GM20431 (cell line): ENCODE results near the gene DCP1B.

Source experiments
- in situ Hi-C: fragments of 300-500 bp; cut with MseI, MboI; formaldehyde crosslinking; loops from one replicate; pipeline ENCODE4 v1.15.0; 2020; ENCODE audit warnings: low sequenced_read_pairs; ENCODE audit not compliant: unreplicated experiment

DCP1B gene

DNA sequence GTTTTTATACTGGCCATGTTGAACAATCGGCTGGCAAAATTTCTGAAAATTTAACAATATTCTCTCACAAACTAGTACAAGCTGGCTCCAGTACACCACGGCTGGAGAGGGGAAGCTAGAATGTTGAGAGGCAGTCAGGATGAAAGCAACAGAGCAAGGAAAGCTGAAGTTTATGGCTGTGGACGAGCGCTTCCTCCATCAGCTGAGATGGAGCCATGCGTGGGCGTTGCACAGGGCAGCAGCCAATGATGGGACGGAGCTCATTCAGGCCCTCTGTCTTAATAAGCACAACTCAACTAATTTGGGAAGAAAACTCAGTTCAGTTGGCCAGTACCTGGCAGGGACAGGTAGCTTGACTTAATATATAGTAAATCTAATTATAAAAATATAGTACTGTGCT lies 14.1 kb upstream of the DCP1B start:
- in situ Hi-C loops: no loop called here

DNA sequence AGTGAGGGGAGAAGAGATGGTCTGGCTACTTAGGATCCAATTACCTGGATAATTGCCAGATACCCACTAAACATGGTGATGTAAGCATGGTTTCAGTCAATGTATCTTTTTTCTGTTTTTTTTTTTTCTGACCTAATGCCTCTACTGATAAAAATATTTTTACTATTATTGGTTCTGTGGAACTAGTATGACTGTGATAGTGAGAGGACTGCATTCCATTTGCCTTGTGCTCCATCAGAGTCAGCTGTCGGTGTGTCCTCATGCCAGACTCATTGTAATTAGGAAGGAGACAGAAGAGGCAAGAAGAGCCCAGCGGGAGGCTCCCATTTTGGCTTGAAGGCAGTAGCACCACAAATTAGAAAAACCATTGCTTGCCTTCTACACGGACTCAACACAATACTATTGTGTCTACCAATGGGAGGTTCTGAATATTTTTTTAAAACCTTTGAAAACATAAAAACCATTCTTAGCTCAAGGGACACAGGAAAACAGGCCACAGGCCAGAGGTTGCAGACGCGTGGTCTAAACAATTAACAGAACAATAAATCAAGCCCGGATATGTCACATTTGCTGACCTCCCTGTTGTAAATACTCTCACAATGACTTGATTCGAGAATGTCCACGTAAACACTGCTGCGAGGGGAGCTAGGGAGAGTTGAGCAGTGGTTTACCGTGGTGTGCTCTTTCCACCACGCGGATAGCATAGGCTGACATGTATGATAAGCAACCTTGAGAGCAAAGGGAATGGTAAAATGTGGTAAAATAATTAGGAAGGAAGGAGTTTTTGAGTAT lies 13.5 kb upstream of the DCP1B start:
- in situ Hi-C loops: no loop called here

DNA sequence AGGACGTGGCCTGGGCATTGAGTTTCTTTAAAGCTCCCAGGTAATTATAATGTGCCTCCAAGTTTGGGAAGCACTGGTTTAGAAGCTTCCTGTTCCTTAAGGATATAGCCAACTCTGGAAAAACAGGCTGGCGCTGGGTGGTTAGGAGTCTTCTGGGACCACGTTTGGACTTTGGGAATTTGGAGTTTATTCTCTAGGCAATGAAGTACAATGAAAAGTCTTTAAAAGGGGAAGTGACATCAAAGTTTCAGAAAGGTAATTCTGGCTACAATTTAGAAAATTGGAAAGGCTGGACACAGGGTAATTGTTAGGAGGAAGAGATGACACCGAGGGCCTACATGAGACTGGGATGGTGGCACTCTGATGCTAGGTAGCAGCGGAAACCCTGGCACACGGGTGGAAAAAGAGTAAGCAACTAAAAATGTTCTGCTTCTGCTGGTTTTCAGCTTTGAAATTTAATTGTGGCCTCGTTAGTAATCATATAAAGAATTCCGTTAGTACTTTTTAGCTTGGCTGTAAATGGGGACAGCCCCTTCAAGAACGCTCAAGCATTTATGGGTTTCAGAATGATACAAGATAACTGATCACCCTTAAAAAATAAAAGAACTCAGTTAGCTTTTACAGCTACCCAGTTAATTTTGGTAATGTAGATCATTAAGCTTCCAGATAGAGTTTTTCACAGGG lies 12.7 kb upstream of the DCP1B start:
- in situ Hi-C loops: no loop called here

DNA sequence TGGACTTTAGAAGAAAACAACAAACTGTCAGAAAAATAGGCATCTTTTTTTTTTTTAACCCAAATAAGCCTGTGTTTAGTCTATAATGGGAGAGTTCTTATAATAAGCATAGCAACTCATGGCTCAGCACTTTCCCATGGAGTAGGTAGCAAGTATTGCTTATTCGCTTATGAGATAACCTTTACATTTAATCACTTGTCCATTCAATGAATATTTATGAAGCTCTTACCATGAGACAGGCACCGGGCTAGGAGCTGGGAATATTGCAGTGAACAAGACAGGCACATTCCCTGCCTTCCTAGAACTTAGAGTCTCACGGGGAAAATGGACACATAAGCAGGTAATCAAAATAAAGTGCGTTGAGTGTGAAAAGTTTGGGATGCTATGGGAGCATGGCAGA lies 10.0 kb upstream of the DCP1B start:
- in situ Hi-C loops: no loop called here

DNA sequence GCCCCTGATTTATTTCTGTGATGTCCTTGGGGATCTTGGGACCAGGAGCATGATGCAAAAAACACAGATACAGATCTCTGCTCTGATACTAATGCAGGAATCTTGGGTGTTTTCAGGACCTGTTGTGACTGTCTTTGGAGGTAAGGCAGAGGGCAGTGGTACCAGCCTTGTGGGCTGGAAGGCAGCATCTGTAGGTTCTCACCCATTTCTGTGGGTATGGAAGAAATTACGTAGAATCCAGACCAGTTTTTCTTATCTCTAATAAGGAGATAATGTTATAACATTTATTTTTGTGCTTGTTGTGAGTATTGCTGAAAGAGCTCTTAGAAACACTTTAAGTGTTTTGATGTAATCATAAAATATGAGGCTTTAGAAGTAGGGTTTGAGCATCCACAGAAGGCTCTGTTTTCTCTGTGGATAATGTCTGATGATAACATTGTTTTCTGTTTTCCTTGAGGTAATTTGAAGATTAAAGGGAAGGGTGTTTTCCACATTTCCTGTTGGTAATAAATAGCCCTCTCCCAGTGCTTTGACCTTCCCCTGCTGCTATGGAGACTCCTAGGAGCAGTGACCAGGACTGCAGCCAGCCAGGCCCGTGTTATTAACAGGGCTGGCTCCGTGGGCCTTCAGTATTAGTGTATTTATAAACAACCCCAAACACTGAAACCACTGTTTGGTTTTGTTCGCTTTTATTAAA lies 9.4 kb upstream of the DCP1B start:
- in situ Hi-C loops: no loop called here

DNA sequence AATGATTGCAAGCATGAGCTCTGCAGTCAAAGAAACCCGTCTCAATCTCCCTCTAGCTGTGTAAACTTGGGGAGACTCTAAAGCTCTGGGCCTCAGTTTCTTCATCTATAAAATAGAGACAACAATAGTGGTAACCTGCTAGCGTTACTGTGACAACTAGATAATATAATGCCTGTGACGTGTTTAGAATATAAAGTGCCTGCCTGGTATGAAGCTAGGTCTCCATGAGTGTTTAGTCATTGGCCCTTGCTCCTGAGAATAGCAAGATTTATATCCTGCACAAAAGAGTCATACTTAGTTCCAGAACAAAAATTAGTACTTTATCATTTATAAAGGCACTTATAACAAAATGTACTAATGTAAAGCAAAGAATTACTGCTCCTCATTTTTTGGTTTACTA lies 8.8 kb upstream of the DCP1B start:
- in situ Hi-C loops: no loop called here

DNA sequence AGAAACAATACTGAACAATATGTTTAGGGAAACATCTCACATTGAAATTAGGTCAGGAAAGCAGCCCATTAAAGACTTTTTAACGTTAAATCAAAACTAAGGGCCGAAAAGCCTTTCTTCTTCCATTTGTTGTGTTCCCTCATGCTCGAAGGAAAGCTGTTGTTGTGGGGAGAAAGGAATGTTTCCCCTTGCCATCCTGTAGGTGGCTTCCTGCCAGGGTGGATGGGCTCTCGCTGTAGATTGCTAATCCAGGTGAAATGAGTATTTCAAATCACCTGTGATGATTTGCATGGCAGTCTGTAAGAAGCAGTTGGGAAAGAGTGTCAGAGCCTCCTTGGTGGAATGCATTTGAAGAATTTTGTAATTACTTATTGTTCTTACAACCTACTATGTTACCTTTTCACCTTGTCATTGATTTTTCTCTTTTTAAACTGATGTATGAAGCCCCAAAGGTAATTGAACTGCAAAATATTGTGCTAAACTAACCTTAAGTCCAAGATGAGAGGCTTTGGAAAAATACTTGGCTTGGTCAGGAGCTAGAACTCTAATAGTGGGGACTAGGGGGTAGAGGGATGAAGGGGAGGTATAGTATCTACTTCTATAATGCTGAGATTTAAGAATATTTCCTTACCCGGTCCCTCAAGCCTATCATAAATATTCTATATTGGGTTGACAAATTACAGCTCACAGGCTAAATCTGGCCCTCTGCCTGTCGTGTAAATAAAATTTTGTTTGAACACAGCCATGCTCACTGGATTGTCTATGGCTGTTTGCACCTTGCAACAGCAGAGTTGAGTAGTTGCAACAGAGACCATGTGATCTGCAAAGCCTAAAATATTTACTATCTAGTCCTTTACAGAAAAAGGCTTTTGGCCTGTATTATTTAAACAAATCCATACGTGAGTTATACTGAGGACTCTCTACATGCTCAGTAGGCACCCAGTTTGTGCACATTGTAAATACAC lies 7.7 kb upstream of the DCP1B start:
- in situ Hi-C loops: no loop called here

DNA sequence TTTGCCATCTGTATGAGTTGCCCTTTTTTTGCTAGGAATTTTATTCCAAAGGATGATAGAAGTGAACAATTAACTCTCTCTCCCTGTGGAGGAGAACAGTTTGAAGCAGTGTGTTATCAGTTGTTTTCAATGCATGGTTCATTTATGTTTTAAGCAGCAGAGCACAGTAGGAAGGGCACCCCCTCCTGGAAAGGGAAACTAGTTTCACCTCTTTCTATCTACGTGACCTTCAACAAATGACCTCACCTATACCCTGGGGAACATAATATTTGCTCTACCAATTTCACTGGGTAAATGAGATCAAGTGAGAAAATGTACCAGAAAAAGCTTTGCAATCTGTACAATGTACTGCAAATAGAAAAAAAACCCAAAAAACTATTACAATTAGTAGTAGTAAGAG lies 5.4 kb upstream of the DCP1B start:
- in situ Hi-C loops: no loop called here

DNA sequence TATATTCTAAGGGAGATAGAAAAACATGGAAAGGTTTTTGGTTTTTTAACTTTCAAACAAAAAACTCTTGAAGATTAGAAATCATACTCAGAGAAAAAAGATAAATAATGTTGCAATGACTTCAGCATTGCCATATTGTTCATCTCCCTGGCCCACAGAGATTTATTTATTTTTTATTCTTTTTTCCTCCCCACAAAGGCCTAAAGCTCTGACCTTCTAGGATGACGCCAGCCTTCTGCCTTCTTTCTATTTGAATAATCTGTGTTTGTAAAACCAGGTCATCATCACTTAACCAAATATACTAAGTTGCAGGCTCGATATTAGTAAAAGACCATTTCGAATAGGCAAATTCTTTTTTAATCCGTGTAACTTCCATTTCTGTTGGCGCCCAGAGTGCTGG lies 4.4 kb upstream of the DCP1B start:
- in situ Hi-C loops: no loop called here

DNA sequence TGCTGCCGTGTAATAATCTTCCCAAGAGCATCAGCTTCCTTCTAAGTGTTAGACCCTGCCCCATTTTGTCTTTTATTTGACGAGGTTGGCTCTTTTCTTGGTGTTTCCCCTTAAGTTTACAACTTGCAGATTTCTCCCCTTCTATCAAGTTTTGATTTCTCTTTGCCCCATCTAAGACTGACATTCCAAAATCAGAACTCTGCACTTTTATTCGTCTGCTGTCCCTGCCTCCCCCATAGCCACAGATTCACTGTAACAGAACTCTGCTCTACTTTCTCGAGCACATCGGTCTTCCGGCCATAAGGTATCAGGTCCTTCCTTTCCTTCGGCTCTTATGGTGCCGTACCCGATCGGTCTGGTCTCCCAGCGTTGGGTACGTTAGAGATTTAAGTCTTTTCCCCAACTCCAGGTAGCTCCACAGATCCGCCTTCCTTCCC lies 563 bp downstream of the DCP1B start:
- in situ Hi-C loops: no loop called here

DNA sequence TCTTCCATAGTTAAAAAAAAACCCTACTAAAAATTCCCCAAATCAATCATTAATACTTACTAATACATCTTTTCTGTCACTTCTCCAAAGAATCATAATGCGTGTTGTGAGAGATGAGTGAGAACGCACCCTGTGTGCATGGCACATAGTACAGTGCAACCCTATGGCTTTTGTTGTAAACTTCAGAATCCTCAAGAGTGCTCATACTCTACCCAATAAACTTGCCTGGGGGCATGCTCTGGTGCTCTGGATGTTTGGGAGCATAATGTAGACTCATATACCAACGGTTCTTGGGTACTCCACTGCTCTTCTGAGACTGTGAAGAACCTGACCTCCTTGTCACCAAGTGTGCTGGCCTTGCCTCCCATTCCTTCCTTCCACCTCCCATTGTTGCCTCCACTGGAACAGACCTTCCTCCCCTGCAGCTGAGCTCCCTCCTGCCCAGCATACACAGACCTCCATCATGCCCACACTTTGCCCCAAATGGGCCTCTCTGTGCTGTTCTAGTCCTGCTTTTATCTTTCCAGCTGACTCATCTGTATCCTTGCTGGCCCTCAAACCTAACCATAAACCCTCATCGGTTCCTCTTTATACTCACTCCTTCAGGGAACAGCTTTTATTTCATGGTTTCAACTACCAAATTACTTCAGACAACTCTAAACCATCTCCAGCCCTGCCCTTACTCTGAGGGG lies 8.9 kb downstream of the DCP1B start:
- in situ Hi-C loops: no loop called here

DNA sequence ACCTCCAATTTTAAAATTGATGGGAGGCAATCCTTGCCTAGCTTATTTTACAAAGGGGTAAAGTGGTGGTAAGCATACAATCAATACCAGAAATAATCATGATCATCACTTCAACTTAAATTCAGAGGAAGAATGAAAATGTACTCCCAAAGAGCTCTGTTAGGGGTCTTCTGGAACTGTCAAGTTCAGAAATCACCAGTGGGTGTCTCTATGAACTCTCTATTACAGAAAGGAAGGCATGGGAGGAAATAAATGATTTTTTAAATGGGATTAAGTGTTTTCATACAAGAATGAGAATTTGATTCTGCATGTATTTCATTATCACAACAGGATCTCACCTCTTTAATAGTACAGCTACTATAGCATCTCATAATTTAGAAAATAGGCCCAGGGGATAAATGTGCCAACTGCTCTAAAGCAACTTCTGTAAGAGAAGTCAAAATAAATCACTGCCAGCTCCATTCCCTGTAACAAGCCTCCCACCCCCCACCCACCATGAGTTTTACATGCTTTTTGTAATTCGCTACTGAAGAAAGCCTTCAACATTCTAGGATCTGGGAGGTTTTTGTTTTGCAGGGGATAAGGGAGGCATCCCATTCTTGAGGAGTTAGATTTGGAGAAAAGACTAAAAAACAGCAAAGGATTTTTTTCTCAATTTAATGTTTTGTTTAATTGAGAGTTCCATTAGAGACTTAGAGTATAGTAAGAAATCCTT lies 9.7 kb downstream of the DCP1B start:
- in situ Hi-C loops: no loop called here

DNA sequence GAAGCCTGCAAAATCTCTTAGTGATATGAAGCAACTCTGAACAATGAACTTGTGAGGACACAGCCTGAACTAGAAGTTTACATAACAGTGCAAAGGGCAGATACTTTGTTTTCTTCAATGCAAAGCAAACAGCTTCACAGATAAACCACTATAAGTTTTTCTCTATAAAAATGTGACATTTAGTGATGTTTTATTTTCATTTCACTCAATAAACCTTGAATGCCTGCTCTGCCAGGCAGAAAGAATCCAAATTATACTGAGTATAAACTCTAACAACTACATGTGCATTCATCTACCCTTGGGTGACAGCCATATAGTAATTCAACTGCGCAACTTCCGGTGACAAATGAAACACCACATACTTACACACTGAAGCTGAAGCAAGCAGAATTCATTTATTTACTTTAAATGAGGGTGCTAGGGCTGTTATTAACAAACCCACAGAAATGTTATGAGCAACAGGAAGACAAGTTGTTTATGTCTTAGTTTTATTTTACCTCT lies 10.3 kb downstream of the DCP1B start:
- in situ Hi-C loops: no loop called here

DNA sequence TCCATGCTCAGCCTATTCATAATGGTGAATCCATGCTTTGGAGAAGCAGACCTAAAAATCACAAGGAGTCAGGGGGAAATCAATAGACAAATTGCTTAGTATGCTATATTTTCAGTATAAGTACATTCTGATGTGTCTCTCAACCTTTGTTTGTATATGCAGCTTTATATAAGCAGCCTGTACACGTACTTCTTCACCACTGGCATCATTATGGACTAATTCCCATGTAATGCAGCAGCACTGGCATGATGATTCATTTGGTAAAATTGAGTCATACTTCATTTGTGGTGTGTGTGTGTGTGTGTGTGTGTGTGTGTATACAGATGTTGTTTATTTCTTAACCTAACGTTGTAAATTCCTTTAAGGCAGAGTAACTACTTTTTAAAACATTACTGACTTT lies 10.9 kb downstream of the DCP1B start:
- in situ Hi-C loops: no loop called here

DNA sequence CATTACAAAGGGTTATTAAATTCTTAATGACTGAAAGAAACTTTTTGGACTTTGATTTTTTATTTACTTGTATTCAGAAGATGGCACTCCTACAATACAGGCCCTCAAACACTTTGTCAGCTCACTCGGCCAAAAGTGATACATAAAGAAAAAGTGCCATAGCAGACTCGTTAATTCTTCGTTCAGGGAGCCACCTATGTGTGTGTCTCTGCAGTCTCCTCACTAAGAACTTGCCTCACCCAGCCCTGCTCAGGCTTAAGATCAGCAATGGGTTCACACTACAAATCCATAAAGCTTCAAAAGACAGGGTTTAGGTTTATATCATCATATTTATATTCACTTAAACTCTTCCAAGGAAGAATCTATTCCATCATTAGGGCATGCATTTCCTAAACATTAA lies 11.5 kb downstream of the DCP1B start:
- in situ Hi-C loops: no loop called here

DNA sequence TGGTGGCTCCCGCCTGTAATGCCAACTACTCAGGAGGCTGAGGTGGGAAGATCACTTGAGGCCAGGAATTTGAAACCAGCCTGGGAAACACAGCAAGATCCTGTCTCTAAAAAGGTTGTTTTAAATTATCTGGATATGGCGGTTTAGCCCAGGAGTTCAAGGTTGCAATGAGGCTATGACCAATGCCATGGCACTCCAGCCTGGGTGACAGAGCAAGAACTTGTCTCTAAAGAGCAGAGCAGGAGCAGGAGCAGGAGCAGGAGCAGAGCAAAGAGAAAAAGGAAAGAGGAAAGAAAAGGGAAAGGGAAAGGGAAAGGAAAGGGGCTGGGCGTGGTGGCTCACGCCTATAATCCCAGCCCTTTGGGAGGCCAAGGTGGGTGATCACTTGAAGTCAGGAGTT lies 15.1 kb downstream of the DCP1B start:
- in situ Hi-C loops: no loop called here

DNA sequence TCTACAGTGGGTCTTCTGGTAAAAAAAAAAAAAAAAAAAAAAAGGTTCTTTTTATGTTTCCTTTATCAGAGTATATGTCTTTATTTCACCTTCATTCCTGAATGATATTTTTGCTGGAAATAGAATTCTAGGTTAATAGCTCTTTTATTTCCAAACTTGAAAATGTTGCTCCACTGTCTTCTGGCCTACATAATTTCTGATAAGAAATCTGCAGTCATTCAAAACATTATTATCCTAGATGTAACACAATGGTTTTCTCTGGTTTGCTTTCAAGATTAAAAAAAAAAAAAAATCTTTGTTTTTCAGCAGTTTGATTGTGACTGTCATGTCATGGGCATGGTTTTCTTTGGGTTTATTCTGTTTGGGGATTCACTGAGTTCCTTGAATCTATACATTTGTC lies 19.5 kb downstream of the DCP1B start:
- in situ Hi-C loops: no loop called here

DNA sequence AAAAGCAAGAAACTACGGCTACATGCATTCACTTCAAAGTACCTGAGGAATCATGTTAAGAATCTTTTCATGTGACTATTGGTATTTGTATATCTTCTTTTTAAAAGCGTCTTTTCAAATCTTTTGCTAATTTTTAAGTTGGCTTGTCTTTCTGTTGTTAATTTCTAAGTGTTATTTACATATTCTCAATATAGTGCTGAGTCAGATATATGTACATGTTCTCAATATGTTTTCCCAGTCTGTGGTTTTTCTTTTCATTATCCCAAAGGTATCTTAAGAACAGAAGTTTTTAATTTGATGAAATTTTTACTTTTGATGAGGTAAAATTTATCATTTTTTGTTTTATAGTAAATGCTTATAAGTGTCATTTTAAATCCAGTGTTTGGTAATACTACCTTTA lies 24.0 kb downstream of the DCP1B start:
- in situ Hi-C loops: no loop called here
